Activated CD4-positive, alpha-beta T cell treated with anti-CD3 and anti-CD28 coated beads, Interleukin-2, amount 50 U/mL, for 1 hour (primary cell): ENCODE data around the gene INO80E.
"Not testable (repeated sequence)": the region's sequence is repeated elsewhere in the genome, so short reads cannot be mapped to it uniquely, and the experiment has no call there.

ENCODE experiments used
- DNase-seq: peaks from one replicate; pipeline ENCODE4 v3.0.0-alpha.2; 2020

The INO80E gene

GRCh38 chr16:30033270-30033669 is 37.2 kb downstream of the INO80E start:
- DNase-seq, result no peak

GRCh38 chr16:30040221-30040620 is 44.2 kb downstream of the INO80E start:
- DNase-seq, result no peak

- DNase-seq, result not testable (repeated sequence)
Observed at GRCh38 chr16:30040690-30041089, 44.6 kb downstream of the INO80E start.

GRCh38 chr16:30041841-30042240 is 45.8 kb downstream of the INO80E start:
- DNase-seq, result no peak

GRCh38 chr16:30046178-30046577 is 50.1 kb downstream of the INO80E start:
- no peak for DNase-seq

- DNase-seq, result no peak
Observed at GRCh38 chr16:30046588-30046987, 50.5 kb downstream of the INO80E start.

- DNase-seq, result no peak
Observed at GRCh38 chr16:30049871-30050270, 53.8 kb downstream of the INO80E start.

GRCh38 chr16:30051518-30051917 is 55.5 kb downstream of the INO80E start:
- no peak for DNase-seq

- peak; percentile 87 for DNase-seq
Observed at GRCh38 chr16:30052671-30053372, 56.8 kb downstream of the INO80E start.

- no peak for DNase-seq
Observed at GRCh38 chr16:30053376-30054015, 57.5 kb downstream of the INO80E start.

- no peak for DNase-seq
Observed at GRCh38 chr16:30054451-30054850, 58.4 kb downstream of the INO80E start.

- DNase-seq, result peak; percentile 55
Observed at GRCh38 chr16:30054959-30055553, 59.0 kb downstream of the INO80E start.
